WI38 (cell line): ENCODE results near the gene ZFHX3.

Experiments used
- H3K4me3 ChIP-seq: 2 replicates; pipeline ENCODE4 v1.5.1; 2011; ENCODE audit warnings: low read depth, mild to moderate bottlenecking, control low read depth, low read length
- TF ChIP-seq, protein P1 (sequence below): IDR thresholded peaks from 2 replicates; pipeline ENCODE4 v1.5.1; 2012; ENCODE audit warnings: low read depth, mild to moderate bottlenecking, control low read depth, low read length

Gene ZFHX3

DNA sequence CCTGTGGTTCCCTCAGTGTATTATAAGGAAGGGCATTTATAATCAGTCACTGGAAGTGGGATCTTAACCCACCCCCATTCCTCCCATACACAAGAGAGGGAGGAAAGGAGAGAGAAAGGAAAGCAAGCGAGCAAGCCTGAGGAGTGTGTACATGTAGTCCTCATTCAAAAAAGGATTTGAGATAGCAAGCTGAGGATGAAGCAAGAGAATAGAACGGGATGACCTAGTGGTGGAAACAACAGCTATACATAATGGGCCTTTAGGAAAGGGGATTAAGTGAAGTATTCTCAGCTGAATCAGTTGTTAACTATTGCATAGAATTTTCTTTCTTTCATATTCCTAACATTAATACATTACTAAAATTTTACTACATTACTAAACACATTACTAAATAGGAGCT is 281.4 kb downstream of the ZFHX3 start:
- TF ChIP-seq, protein P1, sequence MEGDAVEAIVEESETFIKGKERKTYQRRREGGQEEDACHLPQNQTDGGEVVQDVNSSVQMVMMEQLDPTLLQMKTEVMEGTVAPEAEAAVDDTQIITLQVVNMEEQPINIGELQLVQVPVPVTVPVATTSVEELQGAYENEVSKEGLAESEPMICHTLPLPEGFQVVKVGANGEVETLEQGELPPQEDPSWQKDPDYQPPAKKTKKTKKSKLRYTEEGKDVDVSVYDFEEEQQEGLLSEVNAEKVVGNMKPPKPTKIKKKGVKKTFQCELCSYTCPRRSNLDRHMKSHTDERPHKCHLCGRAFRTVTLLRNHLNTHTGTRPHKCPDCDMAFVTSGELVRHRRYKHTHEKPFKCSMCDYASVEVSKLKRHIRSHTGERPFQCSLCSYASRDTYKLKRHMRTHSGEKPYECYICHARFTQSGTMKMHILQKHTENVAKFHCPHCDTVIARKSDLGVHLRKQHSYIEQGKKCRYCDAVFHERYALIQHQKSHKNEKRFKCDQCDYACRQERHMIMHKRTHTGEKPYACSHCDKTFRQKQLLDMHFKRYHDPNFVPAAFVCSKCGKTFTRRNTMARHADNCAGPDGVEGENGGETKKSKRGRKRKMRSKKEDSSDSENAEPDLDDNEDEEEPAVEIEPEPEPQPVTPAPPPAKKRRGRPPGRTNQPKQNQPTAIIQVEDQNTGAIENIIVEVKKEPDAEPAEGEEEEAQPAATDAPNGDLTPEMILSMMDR = no peak
- no peak overlapping the region for H3K4me3 ChIP-seq

DNA sequence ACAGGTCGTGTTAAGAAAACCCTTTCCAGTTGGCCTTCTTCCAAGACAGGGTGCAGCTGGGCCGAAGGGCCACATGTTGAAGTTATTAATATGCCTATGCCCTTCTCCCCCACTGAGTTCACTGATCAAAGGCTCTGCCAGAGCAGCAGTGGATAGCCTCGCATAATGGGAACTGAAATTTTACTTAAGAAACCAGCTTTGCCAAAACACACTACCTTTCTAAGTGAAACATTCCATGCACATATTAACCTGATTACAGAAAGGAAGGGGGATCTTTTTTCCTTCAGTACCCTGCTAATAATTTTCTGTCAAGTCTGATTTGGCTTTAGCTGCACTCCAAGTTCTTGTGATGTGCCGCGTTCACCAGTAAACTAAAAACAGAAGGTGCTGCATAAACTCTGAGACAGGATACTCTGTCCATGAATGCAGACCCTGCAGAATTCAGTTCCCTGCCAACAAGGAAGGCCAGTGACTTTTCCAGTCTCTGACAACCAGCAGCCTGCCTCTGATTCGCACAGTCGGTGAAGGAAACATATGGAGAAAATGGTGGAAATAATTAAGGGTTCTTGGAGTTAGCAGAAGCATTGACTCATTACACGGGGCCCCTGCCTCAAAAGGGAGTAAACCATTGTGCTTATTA is 283.8 kb downstream of the ZFHX3 start:
- no peak overlapping the region for H3K4me3 ChIP-seq
- TF ChIP-seq, protein P1 = no peak

DNA sequence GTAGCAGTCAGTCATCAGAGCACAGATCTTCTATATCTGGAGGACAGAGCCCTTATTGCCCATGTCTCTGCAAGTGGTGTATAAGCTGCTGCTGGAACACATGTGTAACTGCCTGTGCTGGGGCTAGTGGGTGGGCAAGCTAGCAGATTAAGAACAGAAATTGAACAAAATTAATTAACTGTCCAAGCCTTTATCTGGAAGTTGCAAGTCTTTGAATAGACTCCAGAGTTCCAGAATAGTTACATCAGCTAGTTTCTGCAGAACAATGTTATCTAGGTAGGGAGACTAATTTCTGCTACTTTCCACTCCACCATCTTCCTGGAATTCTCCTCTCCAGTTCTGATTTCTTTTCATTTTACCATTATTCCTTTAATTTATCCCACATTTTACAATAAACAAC is 287.3 kb downstream of the ZFHX3 start:
- TF ChIP-seq, protein P1 = no peak
- H3K4me3 ChIP-seq = no peak overlapping the region

DNA sequence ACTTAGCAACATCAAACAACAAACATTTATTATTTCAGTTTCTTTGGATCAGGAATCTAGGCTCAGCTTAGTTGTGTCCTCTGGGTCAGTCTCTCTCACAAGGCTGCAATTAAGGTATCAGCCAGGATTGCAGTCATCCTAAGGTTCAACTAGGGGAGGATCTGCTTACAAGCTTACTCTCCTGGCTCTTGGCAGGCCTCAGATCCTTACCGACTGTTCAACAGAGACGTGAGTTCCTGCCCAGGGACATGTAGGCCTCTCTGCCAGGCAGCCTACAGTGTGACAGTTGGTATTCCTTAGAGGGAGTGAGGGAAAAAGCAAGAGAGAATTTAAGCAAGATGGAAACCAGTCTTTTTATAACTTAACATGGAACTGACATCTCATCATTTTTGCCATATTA is 294.0 kb downstream of the ZFHX3 start:
- no peak overlapping the region for H3K4me3 ChIP-seq
- TF ChIP-seq, protein P1 = no peak

DNA sequence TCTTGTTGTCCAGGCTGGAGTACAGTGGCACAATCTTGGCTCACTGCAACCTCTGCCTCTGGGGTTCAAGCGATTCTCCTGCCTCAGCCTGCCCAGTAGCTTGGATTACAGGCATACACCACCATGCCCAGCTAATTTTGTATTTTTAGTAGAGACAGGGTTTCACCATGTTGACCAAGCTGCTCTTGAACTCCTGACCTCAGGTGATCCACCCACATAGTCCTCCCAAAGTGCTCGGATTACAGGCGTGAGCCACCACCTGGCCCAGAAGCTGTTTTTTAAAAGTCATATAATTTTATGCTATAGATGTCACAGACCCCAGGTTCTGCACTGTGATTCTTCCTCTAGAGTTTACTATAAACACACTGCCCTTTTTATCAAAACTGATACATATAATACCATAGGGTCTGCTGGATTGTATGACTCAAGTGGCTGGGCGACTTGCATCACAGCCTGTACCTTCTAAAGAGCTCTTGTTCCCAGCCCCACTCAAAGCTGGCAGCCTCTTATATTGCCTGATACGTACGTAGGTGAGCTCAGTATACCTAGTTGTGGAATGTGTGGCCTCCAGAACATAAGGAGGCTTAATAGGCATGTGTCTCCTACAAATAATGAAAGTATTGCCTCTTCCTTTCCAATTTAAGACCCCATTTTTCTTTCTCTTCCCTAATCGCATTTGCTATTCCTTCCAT is 295.8 kb downstream of the ZFHX3 start:
- no peak overlapping the region for H3K4me3 ChIP-seq
- TF ChIP-seq, protein P1 = no peak

DNA sequence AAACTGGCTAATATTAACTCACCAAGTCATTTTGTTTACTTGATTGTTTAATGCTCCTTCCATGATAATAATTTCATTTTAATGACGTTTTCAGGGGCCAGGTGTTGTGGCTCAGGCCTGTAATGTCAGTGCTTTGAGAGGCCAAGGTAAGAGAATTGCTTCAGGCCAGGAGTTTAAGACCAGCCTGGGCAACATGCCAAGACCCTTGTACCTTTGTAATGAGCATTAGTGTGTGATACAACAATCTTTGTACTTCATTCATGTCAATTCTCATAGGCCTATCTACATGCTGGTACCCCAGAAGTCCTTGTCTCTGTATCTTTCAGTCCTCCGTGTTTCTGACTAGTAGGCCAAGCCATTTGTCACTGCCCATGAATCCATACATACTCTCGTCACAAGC is 296.9 kb downstream of the ZFHX3 start:
- H3K4me3 ChIP-seq = no peak overlapping the region
- TF ChIP-seq, protein P1 = no peak

DNA sequence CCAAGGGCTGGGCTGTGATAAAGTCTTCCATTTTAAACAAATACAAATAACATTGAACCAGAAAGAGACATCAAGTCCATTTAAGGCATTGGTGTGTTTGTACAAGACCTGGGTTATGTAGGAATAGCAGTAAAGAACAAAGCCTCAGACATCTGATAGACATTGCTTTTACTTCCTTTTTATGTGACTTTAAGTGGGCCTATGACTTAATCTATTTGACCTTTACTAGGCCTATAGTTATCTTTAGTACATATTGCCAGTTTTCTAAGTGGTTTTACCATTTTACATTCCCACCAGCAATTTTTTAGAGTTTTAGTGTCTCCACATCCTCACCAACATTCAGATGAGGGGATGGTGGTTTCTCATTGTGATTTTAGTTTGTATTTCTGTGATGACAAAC is 298.8 kb downstream of the ZFHX3 start:
- H3K4me3 ChIP-seq = no peak overlapping the region
- TF ChIP-seq, protein P1 = no peak
